GM18505 (cell line): ENCODE measurements around the gene DCDC2.
A peak's percentile ranks its signal among the peaks of the same experiment; 100 is the strongest.
"Not testable (repeated sequence)": the region's sequence is repeated elsewhere in the genome, so short reads cannot be mapped to it uniquely, and the experiment has no call there.

Source experiments
- ATAC-seq: cut with Tn5 transposase; IDR thresholded peaks from one replicate; pipeline ENCODE4 v1.9.1; 2021; ENCODE audit not compliant: unreplicated experiment
- POLR2A ChIP-seq: IDR thresholded peaks from 4 replicates; pipeline ENCODE4 v1.6.1; 2011; ENCODE audit warnings: borderline replicate concordance; ENCODE audit not compliant: insufficient read depth, insufficient read length; ENCODE audit errors: extremely low read depth

DCDC2 gene

DNA sequence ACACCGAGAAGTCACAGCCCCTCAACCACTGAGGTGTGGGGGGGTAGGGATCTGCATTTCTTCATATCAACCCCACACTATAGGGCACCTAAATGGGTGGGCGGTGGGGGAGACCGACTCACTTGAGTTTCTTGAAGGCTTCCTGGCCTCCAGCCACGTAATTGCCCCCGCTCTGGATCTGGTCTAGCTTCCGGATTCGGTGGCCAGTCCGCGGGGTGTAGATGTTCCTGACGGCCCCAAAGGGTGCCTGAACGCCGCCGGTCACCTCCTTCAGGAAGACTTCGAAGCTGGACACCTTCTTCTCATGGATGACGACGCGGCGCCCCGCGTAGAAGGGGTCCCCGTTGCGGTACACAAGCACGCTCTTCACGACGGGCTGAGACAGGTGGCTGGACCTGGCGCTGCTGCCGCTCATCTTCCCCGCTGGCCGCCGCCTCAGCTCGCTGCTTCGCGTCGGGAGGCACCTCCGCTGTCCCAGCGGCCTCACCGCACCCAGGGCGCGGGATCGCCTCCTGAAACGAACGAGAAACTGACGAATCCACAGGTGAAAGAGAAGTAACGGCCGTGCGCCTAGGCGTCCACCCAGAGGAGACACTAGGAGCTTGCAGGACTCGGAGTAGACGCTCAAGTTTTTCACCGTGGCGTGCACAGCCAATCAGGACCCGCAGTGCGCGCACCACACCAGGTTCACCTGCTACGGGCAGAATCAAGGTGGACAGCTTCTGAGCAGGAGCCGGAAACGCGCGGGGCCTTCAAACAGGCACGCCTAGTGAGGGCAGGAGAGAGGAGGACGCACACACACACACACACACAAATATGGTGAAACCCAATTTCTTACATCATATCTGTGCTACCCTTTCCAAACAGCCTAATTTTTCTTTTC lies at the start of gene DCDC2:
TSS of gene DCDC2 (minus strand) at position 724 of the 883 bp plus-strand sequence. CDS start at position 415, 309 bp downstream.
- no peak for TF ChIP-seq POLR2A
- ATAC-seq, result no peak

DNA sequence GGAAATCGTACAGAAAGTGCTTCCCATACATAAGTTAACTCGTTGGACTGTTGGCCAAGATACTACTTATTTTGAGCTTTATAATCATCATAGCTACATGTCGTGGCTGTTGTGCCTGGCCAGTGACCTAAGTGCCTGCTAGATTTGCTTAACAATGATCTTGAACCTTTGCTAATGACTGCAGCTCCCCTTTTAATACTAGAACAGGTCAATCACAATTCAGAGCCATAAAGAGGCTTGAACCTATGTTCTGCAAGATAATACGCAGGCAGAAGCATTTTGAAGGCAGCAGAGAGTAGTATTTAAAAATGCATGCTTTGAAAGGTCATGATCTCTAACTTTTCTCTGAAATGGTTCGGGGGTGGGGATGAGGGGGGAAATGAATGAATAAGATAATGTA lies 47.4 kb upstream of the DCDC2 start:
- no peak for TF ChIP-seq POLR2A
- no peak for ATAC-seq

DNA sequence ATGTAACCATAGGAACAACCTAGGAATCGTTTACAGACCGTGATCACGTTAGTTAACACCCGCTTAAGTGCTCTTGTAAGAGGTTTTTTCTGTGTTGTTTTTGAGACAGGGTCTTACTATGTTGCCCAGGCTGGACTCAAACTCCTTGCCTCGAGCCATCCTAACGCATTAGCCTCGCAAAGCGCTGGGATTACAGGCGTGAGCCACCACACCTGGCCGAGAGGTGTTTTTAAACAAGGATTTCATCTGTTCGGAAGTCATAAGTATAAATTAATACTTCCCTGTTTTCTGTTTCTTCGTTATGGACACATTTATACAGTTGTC lies 45.6 kb upstream of the DCDC2 start:
- ATAC-seq, result no peak
- no peak for TF ChIP-seq POLR2A

DNA sequence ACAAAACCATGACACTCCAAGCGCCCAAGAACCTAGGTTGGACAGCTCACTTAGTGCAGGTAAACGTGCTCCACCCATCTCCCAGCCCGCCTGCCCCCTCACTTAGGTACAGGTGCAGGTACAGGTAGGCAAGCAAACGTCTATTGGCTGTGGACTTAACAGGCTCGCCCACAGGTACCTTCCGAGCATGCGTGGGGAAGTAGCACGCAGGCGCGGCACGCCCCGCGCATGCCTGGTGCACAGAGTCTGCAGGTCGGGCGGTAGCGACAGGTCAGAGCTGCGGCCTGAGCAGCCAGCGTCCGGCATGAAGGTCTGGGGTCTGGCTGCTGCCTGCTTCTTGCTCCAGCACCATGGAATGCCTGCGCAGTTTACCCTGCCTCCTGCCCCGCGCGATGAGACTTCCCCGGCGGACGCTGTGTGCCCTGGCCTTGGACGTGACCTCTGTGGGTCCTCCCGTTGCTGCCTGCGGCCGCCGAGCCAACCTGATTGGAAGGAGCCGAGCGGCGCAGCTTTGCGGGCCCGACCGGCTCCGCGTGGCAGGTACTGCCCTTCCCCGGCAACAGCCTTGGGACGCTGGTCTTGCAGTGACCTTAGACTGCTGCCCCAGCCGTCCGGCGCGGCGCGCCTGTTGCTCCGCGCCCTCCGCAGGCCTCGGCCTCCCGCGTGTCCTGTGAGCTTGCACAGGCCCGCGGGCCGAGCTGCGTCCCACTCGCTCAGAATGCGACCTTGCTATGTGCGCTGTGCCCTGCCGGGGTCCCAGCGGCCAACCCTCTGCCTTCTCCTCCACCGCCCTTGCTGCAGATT lies 45.0 kb upstream of the DCDC2 start, which contains the start of gene MRS2:
TSS of gene MRS2 (plus strand) at position 240 of the 804 bp plus-strand sequence. CDS start at position 351, 111 bp downstream.
- peak; percentile 92 for TF ChIP-seq POLR2A
- ATAC-seq, result peak; percentile 97

DNA sequence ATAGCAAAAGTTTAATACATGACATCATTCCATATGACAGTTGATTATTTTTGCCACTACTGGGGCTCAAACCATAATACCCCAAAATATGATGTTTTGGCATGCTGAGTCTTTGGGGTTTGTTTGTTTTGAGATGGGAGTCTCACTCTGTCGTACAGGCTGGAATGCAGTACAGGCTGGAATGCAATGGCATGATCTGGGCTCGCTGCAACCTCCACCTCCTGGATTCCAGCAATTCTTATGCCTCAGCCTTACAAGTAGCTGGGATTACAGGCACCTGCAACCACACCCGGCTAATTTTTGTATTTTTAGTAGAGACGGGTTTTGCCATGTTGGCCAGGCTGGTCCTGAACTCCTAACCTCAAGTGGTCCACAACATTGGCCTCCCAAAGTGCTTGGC lies 43.6 kb upstream of the DCDC2 start:
- TF ChIP-seq POLR2A, result no peak
- no peak for ATAC-seq

DNA sequence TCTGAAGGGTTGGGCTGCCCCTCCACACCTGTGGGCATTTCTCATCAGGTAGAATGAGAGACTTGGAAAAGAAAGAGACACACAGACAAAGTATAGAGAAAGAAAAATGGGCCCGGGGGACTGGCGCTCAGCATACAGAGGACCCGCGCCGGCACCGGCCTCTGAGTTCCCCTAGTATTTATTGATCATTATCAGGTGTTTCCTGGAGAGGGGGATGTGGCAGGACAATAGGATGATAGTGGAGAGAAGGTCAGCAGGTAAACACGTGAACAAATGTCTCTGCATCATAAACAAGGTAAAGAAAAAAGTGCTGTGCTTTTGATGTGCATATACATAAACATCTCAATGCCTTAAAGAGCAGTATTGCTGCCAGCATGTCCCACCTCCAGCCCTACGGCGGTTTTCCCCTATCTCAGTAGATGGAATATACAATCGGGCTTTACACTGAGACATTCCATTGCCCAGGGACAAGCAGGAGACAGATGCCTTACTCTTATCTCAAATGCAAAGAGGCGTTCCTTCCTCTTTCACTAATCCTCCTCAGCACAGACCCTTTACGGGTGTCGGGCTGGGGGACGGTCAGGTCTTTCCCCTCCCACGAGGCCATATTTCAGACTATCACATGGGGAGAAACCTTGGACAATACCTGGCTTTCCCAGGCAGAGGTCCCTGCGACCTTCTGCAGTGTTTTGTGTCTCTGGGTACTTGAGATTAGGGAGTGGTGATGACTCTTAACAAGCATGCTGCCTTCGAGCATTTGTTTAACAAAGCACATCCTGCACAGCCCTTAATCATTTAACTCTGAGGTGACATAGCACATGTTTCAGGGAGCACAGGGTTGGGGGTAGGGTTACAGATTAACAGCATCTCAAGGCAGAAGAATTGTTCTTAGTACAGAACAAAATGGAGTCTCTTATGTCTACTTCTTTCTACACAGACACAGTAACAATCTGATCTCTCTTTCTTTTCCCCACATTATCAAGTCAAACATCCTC lies 42.5 kb upstream of the DCDC2 start:
- ATAC-seq, result not testable (repeated sequence)

DNA sequence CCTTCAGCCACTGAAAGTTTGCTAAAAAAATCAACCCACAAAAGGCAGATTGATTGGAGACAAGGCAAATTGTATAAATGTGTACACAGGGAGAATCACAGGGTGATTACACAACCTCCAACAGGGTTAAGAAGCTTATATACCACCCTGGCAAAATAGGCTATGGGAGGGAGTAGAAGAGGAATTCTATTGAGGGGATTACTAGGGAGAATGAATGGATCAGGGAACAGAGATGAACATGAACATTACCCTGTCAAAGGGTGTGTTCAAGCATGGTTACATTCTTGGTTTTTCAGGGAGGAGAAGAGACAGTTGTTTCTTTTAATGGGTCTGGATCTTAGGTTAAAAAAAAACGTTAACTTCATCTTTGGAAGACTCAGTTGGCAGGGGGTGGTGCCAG lies 39.8 kb upstream of the DCDC2 start:
- no peak for ATAC-seq
- no peak for TF ChIP-seq POLR2A

DNA sequence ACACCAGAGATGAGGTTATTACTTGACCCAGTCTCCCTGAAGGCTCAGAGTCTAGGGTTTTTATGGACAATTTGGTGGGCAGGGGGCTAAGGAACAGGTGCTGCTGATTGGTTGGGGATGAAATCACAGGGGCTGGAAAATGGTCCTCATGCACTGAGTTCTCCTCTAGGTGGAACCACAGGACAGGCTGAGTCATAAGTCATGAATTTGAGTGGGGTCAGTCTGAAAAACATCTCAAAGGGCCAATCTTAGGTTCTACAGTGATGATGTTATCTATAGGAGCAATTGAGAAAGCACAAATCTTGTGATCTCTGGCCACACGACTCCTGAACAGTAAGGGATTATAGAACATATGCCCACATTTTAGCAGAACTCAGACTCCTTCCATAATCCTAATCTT lies 39.0 kb upstream of the DCDC2 start:
- no peak for TF ChIP-seq POLR2A
- no peak for ATAC-seq

DNA sequence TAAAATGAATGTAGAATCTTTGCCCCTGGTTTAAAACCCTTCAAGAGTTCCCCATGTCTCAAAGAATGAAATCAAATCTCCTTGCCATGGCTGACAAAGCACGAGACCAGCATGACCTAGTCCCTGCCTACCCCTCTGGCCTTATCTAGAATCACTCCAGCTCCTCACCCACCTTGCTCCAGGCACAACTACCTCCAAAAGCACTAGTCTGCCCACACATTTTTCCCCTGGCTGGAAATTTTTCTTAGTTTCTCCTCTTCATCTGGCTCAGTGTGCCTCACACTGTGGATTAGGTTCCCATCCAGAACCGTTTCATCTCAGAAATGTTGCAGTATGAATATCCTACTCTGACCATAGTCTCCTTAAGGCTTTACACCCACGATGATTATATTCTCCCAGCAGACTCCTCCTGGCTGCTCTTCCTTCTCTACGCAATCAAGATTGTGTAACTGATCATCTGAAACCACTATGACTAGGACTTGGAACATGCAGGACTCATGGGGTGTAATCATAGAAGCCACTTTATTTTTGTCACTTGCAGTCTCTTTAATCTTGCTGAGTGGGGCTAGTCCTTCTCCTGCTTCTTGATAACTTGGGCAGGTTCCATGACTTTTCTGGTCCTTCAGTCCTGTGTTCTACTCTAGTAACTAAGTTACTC lies 37.0 kb upstream of the DCDC2 start:
- TF ChIP-seq POLR2A, result no peak
- no peak for ATAC-seq

DNA sequence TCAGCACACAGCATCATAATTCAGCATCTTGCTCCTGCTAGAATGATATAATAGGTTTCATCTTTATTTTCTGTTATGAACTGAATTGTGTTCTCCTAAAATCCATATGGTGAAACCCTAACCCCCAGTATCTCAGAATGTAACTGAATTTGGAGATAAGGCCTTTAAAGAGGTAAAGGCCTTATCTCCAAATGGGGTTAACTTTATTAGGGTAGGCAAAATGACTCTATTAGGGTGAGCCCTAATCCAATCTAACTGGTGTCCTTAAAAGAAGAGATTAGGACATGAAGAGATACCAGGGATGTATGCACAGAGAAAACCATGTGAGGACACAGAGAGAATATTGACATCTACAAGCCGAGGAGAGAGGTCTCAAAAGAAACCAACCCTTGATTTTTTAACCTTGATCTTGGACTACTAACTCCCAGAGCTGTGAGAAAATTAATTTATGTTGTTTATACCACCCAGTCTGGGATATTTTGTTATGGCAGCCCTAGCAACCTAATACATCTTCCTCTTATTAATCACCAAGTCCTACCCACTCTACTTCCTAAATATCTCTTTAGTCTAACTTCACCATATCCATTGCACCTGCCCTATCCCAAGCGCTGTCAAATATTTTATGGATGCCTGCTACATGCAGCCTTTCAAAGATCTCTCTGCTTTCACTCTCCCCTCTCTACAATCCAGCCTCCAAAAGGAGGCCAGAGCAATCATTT lies 36.4 kb upstream of the DCDC2 start:
- no peak for TF ChIP-seq POLR2A
- ATAC-seq, result no peak

DNA sequence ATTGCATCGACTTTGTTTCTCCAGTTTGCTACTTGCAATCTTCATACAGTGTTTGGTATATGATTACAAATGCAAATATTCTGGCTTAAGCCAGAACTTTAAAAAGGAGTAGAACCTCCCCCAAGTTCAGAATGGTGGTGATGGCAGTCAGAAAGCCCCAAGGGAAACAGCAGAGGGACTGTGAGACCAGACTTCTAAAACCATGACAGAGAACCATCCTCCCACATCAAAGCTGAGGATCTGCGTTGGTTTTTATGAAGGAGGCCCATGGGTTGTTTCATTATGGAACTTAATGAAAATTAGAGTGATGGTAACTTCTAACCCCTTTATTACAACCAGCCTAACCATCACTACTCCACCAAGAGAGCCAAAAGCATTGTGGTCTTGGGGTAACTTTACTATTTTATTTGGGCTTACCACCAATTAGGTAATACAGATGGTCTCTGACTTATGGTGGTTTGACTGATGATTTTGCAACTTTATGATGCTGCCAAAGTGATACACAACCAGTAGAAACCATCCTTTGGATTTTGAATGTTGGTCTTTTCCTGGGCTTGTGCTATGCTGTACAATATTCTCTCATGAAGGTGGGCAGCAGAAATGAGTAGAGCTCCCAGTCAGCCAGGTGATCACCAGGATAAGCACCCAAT lies 34.0 kb upstream of the DCDC2 start:
- peak; percentile 90 for ATAC-seq
- TF ChIP-seq POLR2A, result no peak
